Naive B cell (primary cell): ENCODE results near the gene HCN3. TPM values are rescaled to one million over a fixed set of nuclear protein-coding genes. Genes with fewer than 3 reads are reported as not detected.

ENCODE experiments used
- ATAC-seq, 2 donors: fragments of 150-1000 bp; cut with Tn5 transposase; 2 replicates each; pipeline ENCODE4 v1.10.0; 2021; ENCODE audit warnings: low read depth in 2 of 2, mild to moderate bottlenecking in 2 of 2, moderate library complexity in 2 of 2
- DNase-seq: peaks from one replicate; pipeline ENCODE4 v3.0.0; 2022
- H3K27ac Mint-ChIP-seq, 6 donors: one replicate each; pipeline ENCODE4 v1.8.0; 2020 to 2022; ENCODE audit warnings: mild to moderate bottlenecking in 6 of 6, mixed read lengths in 6 of 6, moderate library complexity in 5 of 6, inconsistent platforms in 2 of 6
- H3K27me3 Mint-ChIP-seq, 3 donors: one replicate each; pipeline ENCODE4 v1.8.0; 2021 to 2022; ENCODE audit warnings: mixed read lengths in 3 of 3, mild to moderate bottlenecking in 1 of 3
- H3K36me3 Mint-ChIP-seq, 2 donors: one replicate each; pipeline ENCODE4 v1.8.0; 2020 to 2022; ENCODE audit warnings: mixed read lengths in 2 of 2, inconsistent platforms in 1 of 2, mild to moderate bottlenecking in 1 of 2
- H3K4me1 Mint-ChIP-seq, 3 donors: one replicate each; pipeline ENCODE4 v1.8.0; 2020 to 2022; ENCODE audit warnings: mixed read lengths in 3 of 3, inconsistent platforms in 1 of 3, mild to moderate bottlenecking in 1 of 3, moderate library complexity in 1 of 3
- H3K4me3 Mint-ChIP-seq, 8 donors: one replicate each; pipeline ENCODE4 v1.8.0; 2020 to 2022; ENCODE audit warnings: mild to moderate bottlenecking in 8 of 8, mixed read lengths in 8 of 8, moderate library complexity in 8 of 8, inconsistent platforms in 2 of 8
- H3K9me3 Mint-ChIP-seq, 7 donors: one replicate each; pipeline ENCODE4 v1.8.0; 2020 to 2022; ENCODE audit warnings: mixed read lengths in 7 of 7, mild to moderate bottlenecking in 5 of 7, inconsistent platforms in 2 of 7, moderate library complexity in 1 of 7
- polyA plus RNA-seq, 6 donors: library from polyadenylated mRNA; unstranded; fragments of 300-500 nt; fragmentation: Illumina TruSeq; gene quantifications; one replicate each; pipeline ENCODE4 v1.2.3, GENCODE V29; 2021; ENCODE audit warnings: low read depth in 6 of 6

The HCN3 gene
- polyA plus RNA-seq, 6 donors from 2014 or later: 0.08 to 0.33 TPM; not detected in 4

- H3K4me1 Mint-ChIP-seq: peaks cover 22 to 40% (median 27%) of the 10 kb centered on the region in 3 donors
- H3K36me3 Mint-ChIP-seq: peaks cover 0 to 14% of the 10 kb centered on the region in 2 donors
- DNase-seq: no peak
- no peak for ATAC-seq
- no peaks in the 10 kb centered on the region for H3K27me3 Mint-ChIP-seq
- H3K9me3 Mint-ChIP-seq: no peaks in the 10 kb centered on the region
- no peak overlapping the region for H3K27ac Mint-ChIP-seq
- no peak overlapping the region for H3K4me3 Mint-ChIP-seq
Measured at GRCh38 chr1:155318082-155318481, 40.8 kb downstream of the HCN3 start.

GRCh38 chr1:155319536-155319935 is 42.3 kb downstream of the HCN3 start:
- DNase-seq: no peak
- no peak for ATAC-seq
- H3K4me3 Mint-ChIP-seq: peak overlapping the region in 4 of 8 donors; percentile 27 to 86 (median 82)
- H3K27me3 Mint-ChIP-seq: no peaks in the 10 kb centered on the region
- H3K36me3 Mint-ChIP-seq: peaks cover 0 to 8% of the 10 kb centered on the region in 2 donors
- H3K27ac Mint-ChIP-seq: peak overlapping the region in 1 of 6 donors; percentile 15
- H3K9me3 Mint-ChIP-seq: no peaks in the 10 kb centered on the region
- peaks cover 26 to 41% (median 29%) of the 10 kb centered on the region in 3 donors for H3K4me1 Mint-ChIP-seq

- peaks cover 29 to 47% (median 30%) of the 10 kb centered on the region in 3 donors for H3K4me1 Mint-ChIP-seq
- no peaks in the 10 kb centered on the region for H3K27me3 Mint-ChIP-seq
- H3K27ac Mint-ChIP-seq: peak overlapping the region in 4 of 6 donors; percentile 33 to 74 (median 54)
- peaks cover 0 to 8% of the 10 kb centered on the region in 2 donors for H3K36me3 Mint-ChIP-seq
- ATAC-seq: no peak
- no peak for DNase-seq
- peak overlapping the region; percentile 80 to 90 (median 86) for H3K4me3 Mint-ChIP-seq
- H3K9me3 Mint-ChIP-seq: no peaks in the 10 kb centered on the region
Measured at GRCh38 chr1:155320252-155320651, 43.0 kb downstream of the HCN3 start.

- Mint-ChIP-seq H3K36me3 (peaks cover 0 to 8% of the 10 kb centered on the region in 2 donors), H3K9me3 (no peaks in the 10 kb centered on the region), H3K27me3 (no peaks in the 10 kb centered on the region), H3K4me1 (peaks cover 31 to 48% (median 34%) of the 10 kb centered on the region in 3 donors), H3K4me3 (peak within 1 kb of the TSS; percentile 80 to 90 (median 86)), H3K27ac (peak within 1 kb of the TSS in 5 of 6 donors; percentile 33 to 89 (median 59))
- peak; percentile 34 to 43 for ATAC-seq
- DNase-seq: peak; percentile 69
Measured at GRCh38 chr1:155320661-155321617, 43.7 kb downstream of the HCN3 start, which contains the start of gene RUSC1. RUSC1 (plus strand) TSS chr1:155320894; CDS start chr1:155321774, 880 bp downstream.

- Mint-ChIP-seq H3K27ac (peak overlapping the region in 3 of 6 donors; percentile 14 to 89 (median 59)), H3K27me3 (no peaks in the 10 kb centered on the region), H3K4me3 (peak overlapping the region; percentile 63 to 88 (median 80)), H3K9me3 (no peaks in the 10 kb centered on the region), H3K36me3 (peaks cover 0 to 8% of the 10 kb centered on the region in 2 donors), H3K4me1 (peaks cover 36 to 52% (median 38%) of the 10 kb centered on the region in 3 donors)
- DNase-seq: no peak
- ATAC-seq: no peak
Measured at GRCh38 chr1:155321639-155322503, 44.6 kb downstream of the HCN3 start.

GRCh38 chr1:155322571-155322952 is 45.3 kb downstream of the HCN3 start:
- ATAC-seq (no peak), DNase-seq (no peak)
- peaks cover 36 to 52% (median 38%) of the 10 kb centered on the region in 3 donors for H3K4me1 Mint-ChIP-seq
- peak overlapping the region in 1 of 6 donors; percentile 21 for H3K27ac Mint-ChIP-seq
- peaks cover 0 to 8% of the 10 kb centered on the region in 2 donors for H3K36me3 Mint-ChIP-seq
- H3K4me3 Mint-ChIP-seq: peak overlapping the region; percentile 63 to 88 (median 80)
- H3K9me3 Mint-ChIP-seq: no peaks in the 10 kb centered on the region
- H3K27me3 Mint-ChIP-seq: no peaks in the 10 kb centered on the region

- peaks cover 36 to 52% (median 38%) of the 10 kb centered on the region in 3 donors for H3K4me1 Mint-ChIP-seq
- peak overlapping the region in 2 of 6 donors; percentile 57 to 87 for H3K27ac Mint-ChIP-seq
- no peaks in the 10 kb centered on the region for H3K27me3 Mint-ChIP-seq
- ATAC-seq (peak; percentile 63), DNase-seq (peak; percentile 86)
- H3K4me3 Mint-ChIP-seq: peak overlapping the region; percentile 80 to 94 (median 89)
- H3K36me3 Mint-ChIP-seq: peaks cover 0 to 8% of the 10 kb centered on the region in 2 donors
- no peaks in the 10 kb centered on the region for H3K9me3 Mint-ChIP-seq
Measured at GRCh38 chr1:155322953-155323728, 45.9 kb downstream of the HCN3 start.

- H3K27ac Mint-ChIP-seq: peak overlapping the region in 3 of 6 donors; percentile 70 to 89 (median 87)
- peaks cover 36 to 52% (median 38%) of the 10 kb centered on the region in 3 donors for H3K4me1 Mint-ChIP-seq
- peaks cover 0 to 7% of the 10 kb centered on the region in 2 donors for H3K36me3 Mint-ChIP-seq
- H3K9me3 Mint-ChIP-seq: no peaks in the 10 kb centered on the region
- DNase-seq (peak; percentile 69), ATAC-seq (peak; percentile 65 to 66)
- H3K4me3 Mint-ChIP-seq: peak overlapping the region; percentile 80 to 94 (median 89)
- no peaks in the 10 kb centered on the region for H3K27me3 Mint-ChIP-seq
Measured at GRCh38 chr1:155323729-155324036, 46.4 kb downstream of the HCN3 start.

GRCh38 chr1:155324037-155324716 is 46.9 kb downstream of the HCN3 start:
- Mint-ChIP-seq H3K27ac (peak overlapping the region in 5 of 6 donors; percentile 64 to 89 (median 79)), H3K36me3 (peaks cover 0 to 2% of the 10 kb centered on the region in 2 donors), H3K4me1 (peaks cover 32 to 48% (median 38%) of the 10 kb centered on the region in 3 donors), H3K27me3 (no peaks in the 10 kb centered on the region), H3K4me3 (peak overlapping the region; percentile 80 to 94 (median 89)), H3K9me3 (no peaks in the 10 kb centered on the region)
- ATAC-seq (peak; percentile 73 to 75), DNase-seq (peak; percentile 83)

- Mint-ChIP-seq H3K36me3 (no peaks in the 10 kb centered on the region), H3K4me1 (peaks cover 26 to 42% (median 36%) of the 10 kb centered on the region in 3 donors), H3K9me3 (no peaks in the 10 kb centered on the region), H3K27me3 (no peaks in the 10 kb centered on the region), H3K27ac (peak overlapping the region in 3 of 6 donors; percentile 10 to 87 (median 77)), H3K4me3 (peak overlapping the region; percentile 80 to 94 (median 89))
- ATAC-seq: no peak
- no peak for DNase-seq
Measured at GRCh38 chr1:155324717-155325602, 47.7 kb downstream of the HCN3 start.

GRCh38 chr1:155325603-155325893 is 48.3 kb downstream of the HCN3 start:
- Mint-ChIP-seq H3K4me3 (peak overlapping the region; percentile 57 to 88 (median 80)), H3K4me1 (peaks cover 21 to 36% (median 30%) of the 10 kb centered on the region in 3 donors), H3K9me3 (no peaks in the 10 kb centered on the region), H3K36me3 (peaks cover 0 to 3% of the 10 kb centered on the region in 2 donors), H3K27ac (peak overlapping the region in 2 of 6 donors; percentile 21 to 35), H3K27me3 (no peaks in the 10 kb centered on the region)
- ATAC-seq (no peak), DNase-seq (no peak)
